ENCODE results near the gene TTC39C. TPM values are rescaled to one million over a fixed set of nuclear protein-coding genes. Genes with fewer than 3 reads are reported as not detected.
A peak's percentile ranks its signal among the peaks of the same experiment; 100 is the strongest.

TTC39C gene
- total and polyA plus RNA-seq, 3 experiments from 2014 or later: 57.4 to 80.2 (median 59.5) TPM

GRCh38 chr18:24173997-24174396 is 159.4 kb downstream of the TTC39C start:
- no peak for DNase-seq

GRCh38 chr18:24176727-24177416 is 162.3 kb downstream of the TTC39C start:
- no peaks in the 10 kb centered on the region for H3K36me3 ChIP-seq (ENCODE audit: insufficient read depth, low read length)
- H3K27me3 ChIP-seq (ENCODE audit: insufficient read depth, low read length, poor library complexity, severe bottlenecking): no peaks in the 10 kb centered on the region
- Mint-ChIP-seq H3K4me3 (no peak overlapping the region), H3K27me3 (peaks cover 0 to 18% of the 10 kb centered on the region in 2 donors), H3K4me1 (no peaks in the 10 kb centered on the region), H3K27ac (no peak overlapping the region), H3K9me3 (no peaks in the 10 kb centered on the region), H3K36me3 (no peaks in the 10 kb centered on the region)
- peak in 2 of 5 donors; percentile 3 to 7 for DNase-seq
- H3K27ac ChIP-seq (ENCODE audit: low read depth, low read length): no peak overlapping the region
- no peaks in the 10 kb centered on the region for H3K4me1 ChIP-seq (ENCODE audit: insufficient read depth, low read length)
- no peaks in the 10 kb centered on the region for H3K9me3 ChIP-seq (ENCODE audit: low read length)
- ChIA-PET CTCF (interaction anchor here (0.6 to 1.3 kb wide), 4 partner anchors 12 to 312 kb away, joined by 3 to 6 read pairs (median 4); no protein-coding TSS in a partner anchor), POLR2A (no interaction called here)
- H3K4me3 ChIP-seq (ENCODE audit: low read length): no peak overlapping the region

More at GRCh38 chr18:24173997-24174396, 159.4 kb downstream of the TTC39C start:
- H3K36me3 Mint-ChIP-seq: peaks cover 0 to 1% (median 0%) of the 10 kb centered on the region in 3 donors
- no peaks in the 10 kb centered on the region for H3K9me3 Mint-ChIP-seq
- no peaks in the 10 kb centered on the region for H3K36me3 ChIP-seq (ENCODE audit: insufficient read depth, low read length)
- H3K27ac Mint-ChIP-seq: no peak overlapping the region
- no peaks in the 10 kb centered on the region for H3K4me1 Mint-ChIP-seq
- H3K27ac ChIP-seq (ENCODE audit: low read depth, low read length): no peak overlapping the region
- no peak overlapping the region for H3K4me3 Mint-ChIP-seq
- ChIA-PET CTCF (no interaction called here), POLR2A (no interaction called here)
- H3K4me1 ChIP-seq (ENCODE audit: insufficient read depth, low read length): no peaks in the 10 kb centered on the region
- H3K27me3 Mint-ChIP-seq: peaks cover 5 to 23% of the 10 kb centered on the region in 2 donors
- H3K27me3 ChIP-seq (ENCODE audit: insufficient read depth, low read length, poor library complexity, severe bottlenecking): no peaks in the 10 kb centered on the region
- no peak overlapping the region for H3K4me3 ChIP-seq (ENCODE audit: low read length)
- no peaks in the 10 kb centered on the region for H3K9me3 ChIP-seq (ENCODE audit: low read length)

- ChIA-PET POLR2A (no interaction called here), CTCF (interaction anchor here (0.8 to 1.3 kb wide), 2 partner anchors 12 to 311 kb away, joined by 3 to 6 read pairs; no protein-coding TSS in a partner anchor)
- Mint-ChIP-seq H3K27me3 (peaks cover 0 to 14% of the 10 kb centered on the region in 2 donors), H3K4me1 (no peaks in the 10 kb centered on the region), H3K27ac (no peak overlapping the region), H3K4me3 (no peak overlapping the region), H3K36me3 (no peaks in the 10 kb centered on the region), H3K9me3 (no peaks in the 10 kb centered on the region)
- Histone ChIP-seq H3K27ac (ENCODE audit: low read depth, low read length) (no peak overlapping the region), H3K4me1 (ENCODE audit: insufficient read depth, low read length) (no peaks in the 10 kb centered on the region), H3K27me3 (ENCODE audit: insufficient read depth, low read length, poor library complexity, severe bottlenecking) (no peaks in the 10 kb centered on the region), H3K4me3 (ENCODE audit: low read length) (no peak overlapping the region), H3K36me3 (ENCODE audit: insufficient read depth, low read length) (no peaks in the 10 kb centered on the region), H3K9me3 (ENCODE audit: low read length) (no peaks in the 10 kb centered on the region)
- DNase-seq: no peak
These were observed 163.1 kb downstream of the TTC39C start for GRCh38 chr18:24177499-24178133.

- ChIA-PET CTCF (no interaction called here), POLR2A (no interaction called here)
- no peak overlapping the region for H3K27ac ChIP-seq (ENCODE audit: low read depth, low read length)
- DNase-seq: no peak
- Mint-ChIP-seq H3K36me3 (peaks cover 0 to 3% (median 0%) of the 10 kb centered on the region in 3 donors), H3K4me1 (no peaks in the 10 kb centered on the region), H3K4me3 (no peak overlapping the region), H3K27me3 (peaks cover 3 to 18% of the 10 kb centered on the region in 2 donors), H3K27ac (no peak overlapping the region), H3K9me3 (no peaks in the 10 kb centered on the region)
- no peaks in the 10 kb centered on the region for H3K4me1 ChIP-seq (ENCODE audit: insufficient read depth, low read length)
- H3K9me3 ChIP-seq (ENCODE audit: low read length): no peaks in the 10 kb centered on the region
- no peaks in the 10 kb centered on the region for H3K36me3 ChIP-seq (ENCODE audit: insufficient read depth, low read length)
- no peak overlapping the region for H3K4me3 ChIP-seq (ENCODE audit: low read length)
- no peaks in the 10 kb centered on the region for H3K27me3 ChIP-seq (ENCODE audit: insufficient read depth, low read length, poor library complexity, severe bottlenecking)
These were observed 165.5 kb downstream of the TTC39C start for GRCh38 chr18:24180048-24180447.

- DNase-seq: no peak
- H3K36me3 Mint-ChIP-seq: peaks cover 0 to 4% (median 0%) of the 10 kb centered on the region in 3 donors
- no peaks in the 10 kb centered on the region for H3K4me1 Mint-ChIP-seq
- peaks cover 3 to 14% of the 10 kb centered on the region in 2 donors for H3K27me3 Mint-ChIP-seq
- H3K4me3 ChIP-seq (ENCODE audit: low read length): no peak overlapping the region
- no peak overlapping the region for H3K27ac ChIP-seq (ENCODE audit: low read depth, low read length)
- no peaks in the 10 kb centered on the region for H3K36me3 ChIP-seq (ENCODE audit: insufficient read depth, low read length)
- ChIA-PET CTCF (no interaction called here), POLR2A (no interaction called here)
- no peaks in the 10 kb centered on the region for H3K27me3 ChIP-seq (ENCODE audit: insufficient read depth, low read length, poor library complexity, severe bottlenecking)
- peak overlapping the region in 1 of 8 donors; percentile 9 for H3K27ac Mint-ChIP-seq
- H3K9me3 Mint-ChIP-seq: no peaks in the 10 kb centered on the region
- no peak overlapping the region for H3K4me3 Mint-ChIP-seq
- no peaks in the 10 kb centered on the region for H3K4me1 ChIP-seq (ENCODE audit: insufficient read depth, low read length)
- H3K9me3 ChIP-seq (ENCODE audit: low read length): no peaks in the 10 kb centered on the region
These were observed 167.3 kb downstream of the TTC39C start for GRCh38 chr18:24181806-24182205.

Other genes with a start within 250 kb of the TTC39C start
- gene CABYR, start 124.3 kb downstream of the TTC39C start, total RNA-seq: 1 to 10 TPM; 1.2 to 1.7 TPM
- 0.62 TPM for gene CABYR, start 124.3 kb downstream of the TTC39C start, polyA plus RNA-seq